LNCAP (cell line): ENCODE measurements around the gene FMNL2.

Experiments
- TF ChIP-seq, protein P1 (sequence below): fragments of 450-650 bp; IDR thresholded peaks from 2 replicates; pipeline ENCODE4 v1.5.1; 2017; ENCODE audit warnings: mild to moderate bottlenecking

Gene FMNL2

DNA sequence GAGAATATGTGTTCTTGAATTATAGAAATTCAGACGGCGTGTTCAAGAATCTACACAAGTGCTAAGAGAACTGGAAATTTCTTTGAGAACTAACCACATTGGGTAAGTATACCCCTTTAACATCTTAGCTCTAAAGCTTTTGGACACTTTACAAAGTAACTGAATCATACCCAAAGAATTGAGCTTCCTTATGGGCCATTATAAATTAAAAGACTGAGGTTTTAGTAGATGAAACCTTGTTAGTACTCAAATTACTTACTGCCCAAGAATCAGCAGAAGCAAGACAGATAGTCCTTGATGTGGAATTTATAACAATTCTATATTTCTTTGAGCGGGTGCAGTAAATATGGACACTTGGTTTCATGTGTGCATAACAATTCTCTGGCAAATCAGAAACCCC lies 214.0 kb downstream of the FMNL2 start:
- TF ChIP-seq, protein P1, sequence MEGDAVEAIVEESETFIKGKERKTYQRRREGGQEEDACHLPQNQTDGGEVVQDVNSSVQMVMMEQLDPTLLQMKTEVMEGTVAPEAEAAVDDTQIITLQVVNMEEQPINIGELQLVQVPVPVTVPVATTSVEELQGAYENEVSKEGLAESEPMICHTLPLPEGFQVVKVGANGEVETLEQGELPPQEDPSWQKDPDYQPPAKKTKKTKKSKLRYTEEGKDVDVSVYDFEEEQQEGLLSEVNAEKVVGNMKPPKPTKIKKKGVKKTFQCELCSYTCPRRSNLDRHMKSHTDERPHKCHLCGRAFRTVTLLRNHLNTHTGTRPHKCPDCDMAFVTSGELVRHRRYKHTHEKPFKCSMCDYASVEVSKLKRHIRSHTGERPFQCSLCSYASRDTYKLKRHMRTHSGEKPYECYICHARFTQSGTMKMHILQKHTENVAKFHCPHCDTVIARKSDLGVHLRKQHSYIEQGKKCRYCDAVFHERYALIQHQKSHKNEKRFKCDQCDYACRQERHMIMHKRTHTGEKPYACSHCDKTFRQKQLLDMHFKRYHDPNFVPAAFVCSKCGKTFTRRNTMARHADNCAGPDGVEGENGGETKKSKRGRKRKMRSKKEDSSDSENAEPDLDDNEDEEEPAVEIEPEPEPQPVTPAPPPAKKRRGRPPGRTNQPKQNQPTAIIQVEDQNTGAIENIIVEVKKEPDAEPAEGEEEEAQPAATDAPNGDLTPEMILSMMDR: no peak

DNA sequence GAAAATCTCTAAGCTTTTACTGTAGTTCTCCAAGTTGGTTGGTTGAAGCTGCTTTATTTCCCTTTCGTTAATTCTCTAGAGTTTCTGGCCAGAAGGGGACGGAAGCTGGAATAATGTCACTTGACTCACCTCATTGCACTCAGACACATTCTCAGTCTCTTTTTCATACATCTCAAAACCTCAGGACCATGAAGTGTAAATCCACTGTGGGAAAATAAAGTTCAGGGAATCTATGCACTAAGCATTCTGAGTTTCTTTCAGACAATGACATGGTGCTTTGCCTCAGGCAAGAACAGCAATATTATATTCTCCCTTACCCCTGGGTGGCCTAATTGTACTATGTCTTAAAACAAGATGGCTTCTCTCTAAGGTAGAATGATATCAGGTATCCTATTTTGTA lies 214.4 kb downstream of the FMNL2 start:
- TF ChIP-seq, protein P1: no peak

GRCh38 chr2:152550386-152550785 lies 215.4 kb downstream of the FMNL2 start:
- TF ChIP-seq, protein P1: no peak

DNA sequence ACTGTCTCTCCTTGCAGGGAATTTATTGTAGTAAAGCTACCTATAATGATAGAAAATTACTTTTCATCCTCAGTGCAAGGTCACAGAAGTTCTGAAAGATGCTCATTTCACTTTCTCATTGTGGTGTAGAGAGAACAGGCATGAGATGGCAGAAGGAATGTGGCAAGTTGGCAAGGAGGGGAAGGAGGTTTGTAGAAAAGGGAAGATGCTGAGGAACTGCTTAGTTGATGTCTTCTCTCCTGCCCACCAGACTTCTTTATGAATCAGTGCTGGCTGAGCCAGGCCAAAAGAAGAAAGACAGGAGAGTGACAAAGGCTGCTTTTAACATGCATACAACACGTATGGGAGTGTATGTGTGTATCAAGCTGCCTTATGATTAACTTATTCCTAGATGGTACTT lies 217.9 kb downstream of the FMNL2 start:
- TF ChIP-seq, protein P1: no peak

DNA sequence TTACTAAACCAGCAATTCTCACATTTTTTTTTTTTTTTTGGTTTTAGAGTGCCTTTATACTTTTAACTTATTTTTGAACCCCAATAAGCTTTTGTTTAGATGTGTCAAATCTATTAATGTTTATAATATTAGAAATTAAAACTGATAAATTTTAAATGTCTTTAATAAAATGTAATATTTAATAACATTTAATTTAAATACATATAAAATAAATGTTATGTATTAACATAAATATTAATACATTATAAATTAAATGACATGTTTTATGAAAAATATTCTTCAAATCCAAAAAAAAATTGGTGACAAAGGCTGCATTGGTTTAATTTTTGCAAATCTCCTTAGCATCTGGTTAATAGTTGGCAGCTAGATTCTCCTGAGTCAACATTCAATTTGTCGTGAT lies 218.5 kb downstream of the FMNL2 start:
- TF ChIP-seq, protein P1: no peak

DNA sequence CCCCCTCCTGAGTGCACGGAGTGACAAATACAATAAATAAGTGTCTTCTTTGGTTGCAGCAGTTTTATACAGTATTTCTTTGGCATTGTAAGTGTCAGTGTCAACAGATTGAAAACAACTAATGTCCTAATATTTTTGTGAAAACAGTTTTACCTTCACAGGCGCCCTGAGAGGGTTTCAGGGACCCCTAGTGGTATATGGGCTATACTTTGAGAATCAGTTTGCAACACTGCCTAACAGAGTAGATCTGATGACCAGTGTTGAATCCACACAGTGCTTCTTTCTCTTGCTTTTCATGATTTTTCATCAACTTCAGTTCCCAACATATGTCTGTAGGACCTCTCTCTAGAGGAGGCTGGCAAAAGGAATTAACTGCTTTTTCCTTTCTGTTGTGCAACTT lies 220.1 kb downstream of the FMNL2 start:
- TF ChIP-seq, protein P1: no peak

GRCh38 chr2:152556506-152556905 lies 221.5 kb downstream of the FMNL2 start:
- TF ChIP-seq, protein P1: no peak

DNA sequence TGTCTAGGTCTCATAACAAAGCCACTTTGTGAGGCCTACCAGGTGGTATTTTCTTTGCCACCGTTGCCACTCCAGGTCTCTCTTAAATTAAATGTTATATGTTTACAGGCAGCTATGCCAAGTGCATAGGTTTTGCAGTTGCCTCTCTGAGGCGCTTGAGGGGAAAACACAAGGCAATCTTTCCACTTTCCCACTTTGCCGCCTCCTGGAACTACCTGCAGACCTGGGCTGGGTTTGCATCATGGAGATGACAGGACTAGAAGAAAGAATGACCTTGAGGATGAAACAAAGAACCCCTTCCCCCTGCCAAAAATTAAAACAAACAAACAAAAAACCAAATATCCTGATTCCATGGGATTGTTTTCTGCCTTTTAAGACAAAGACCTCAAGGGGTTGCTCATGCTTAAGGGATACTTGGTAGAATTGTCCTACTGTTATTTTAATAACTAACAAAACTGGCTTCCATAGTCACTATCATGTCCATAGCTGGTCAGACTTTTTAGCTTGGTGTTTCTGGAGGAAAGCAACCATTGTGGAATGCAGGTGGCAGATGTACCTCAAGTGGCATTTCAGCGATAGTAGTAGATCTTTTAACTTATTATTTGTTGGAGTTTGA lies 222.4 kb downstream of the FMNL2 start:
- TF ChIP-seq, protein P1: no peak
